HG02571 (cell line): ENCODE measurements around the gene RAB43.

ENCODE experiments used
- ATAC-seq: cut with Tn5 transposase; IDR thresholded peaks from one replicate; pipeline ENCODE4 v1.9.1; 2021; ENCODE audit warnings: mild to moderate bottlenecking, moderate library complexity; ENCODE audit not compliant: unreplicated experiment

The RAB43 gene

DNA sequence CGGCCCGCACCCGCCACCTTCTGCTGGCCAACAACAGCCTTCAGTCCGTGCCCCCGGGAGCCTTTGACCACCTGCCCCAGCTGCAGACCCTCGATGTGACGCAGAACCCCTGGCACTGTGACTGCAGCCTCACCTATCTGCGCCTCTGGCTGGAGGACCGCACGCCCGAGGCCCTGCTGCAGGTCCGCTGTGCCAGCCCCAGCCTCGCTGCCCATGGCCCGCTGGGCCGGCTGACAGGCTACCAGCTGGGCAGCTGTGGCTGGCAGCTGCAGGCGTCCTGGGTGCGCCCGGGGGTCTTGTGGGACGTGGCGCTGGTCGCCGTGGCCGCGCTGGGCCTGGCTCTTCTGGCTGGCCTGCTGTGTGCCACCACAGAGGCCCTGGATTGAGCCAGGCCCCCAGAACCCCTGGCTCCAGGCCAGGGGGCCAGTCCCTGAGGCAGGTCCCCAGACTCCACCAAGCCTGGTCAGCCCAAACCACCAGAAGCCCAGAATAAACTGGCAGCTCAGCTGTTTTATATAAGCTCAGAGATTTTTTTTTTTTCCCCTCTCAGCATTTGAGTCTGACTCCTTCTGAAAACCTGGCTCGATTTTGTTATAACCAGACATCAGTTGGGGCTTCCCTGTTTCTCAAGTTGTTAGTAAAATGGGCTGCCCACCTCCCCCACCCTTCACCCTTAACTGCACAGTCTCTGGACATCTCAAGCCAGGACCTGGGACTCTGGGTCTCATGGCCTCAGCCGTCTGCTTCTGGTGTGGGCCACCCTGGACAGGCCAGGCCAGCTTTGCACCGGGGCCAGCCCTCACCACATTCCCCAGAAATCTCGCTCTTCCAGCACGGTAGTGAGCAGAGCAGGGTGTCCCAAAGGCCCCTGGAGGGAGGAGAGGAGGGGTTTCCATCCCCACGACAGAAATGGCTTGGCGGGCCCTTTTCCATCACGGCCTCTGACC is 59.4 kb downstream of the RAB43 start:
- no peak for ATAC-seq

- ATAC-seq: no peak
These were observed 60.3 kb downstream of the RAB43 start for GRCh38 chr3:129061023-129061887.

GRCh38 chr3:129060276-129061022 is 61.2 kb downstream of the RAB43 start, which contains the start of gene GP9:
Gene GP9, plus strand, starts transcription at chr3:129060779. Its CDS starts 961 bp downstream, at chr3:129061740.
- no peak for ATAC-seq

DNA sequence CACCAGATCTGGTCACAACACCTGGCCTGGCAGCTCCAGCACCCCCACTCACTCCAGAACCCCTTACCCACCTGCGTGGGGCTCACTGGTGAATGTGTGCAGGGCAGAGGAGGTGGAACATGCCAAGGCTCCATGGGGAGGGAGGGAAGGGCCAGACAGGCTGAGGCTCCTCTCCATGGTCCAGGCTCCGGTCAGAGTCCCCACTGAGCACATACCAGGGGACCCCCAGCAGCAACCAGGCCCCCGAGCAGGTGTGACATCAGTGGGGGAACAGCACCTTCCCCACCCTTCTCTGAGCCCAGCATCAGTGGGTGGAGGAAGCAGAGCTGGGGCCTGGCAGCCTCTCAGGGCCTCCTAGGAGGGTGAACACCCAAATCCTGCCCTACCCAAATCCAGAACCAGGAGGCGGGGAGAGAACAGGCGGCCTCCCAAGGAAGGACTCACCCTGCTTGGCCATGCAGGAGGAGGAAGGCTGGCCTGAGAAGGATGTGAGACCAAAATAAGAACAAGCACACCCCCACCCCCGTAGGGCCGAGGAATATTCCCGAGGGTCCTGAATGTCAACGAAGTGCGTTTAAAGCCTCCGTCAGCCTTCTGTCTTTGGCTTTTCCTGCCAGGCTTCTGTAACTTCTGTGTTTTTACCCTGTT is 62.2 kb downstream of the RAB43 start:
- ATAC-seq: no peak

DNA sequence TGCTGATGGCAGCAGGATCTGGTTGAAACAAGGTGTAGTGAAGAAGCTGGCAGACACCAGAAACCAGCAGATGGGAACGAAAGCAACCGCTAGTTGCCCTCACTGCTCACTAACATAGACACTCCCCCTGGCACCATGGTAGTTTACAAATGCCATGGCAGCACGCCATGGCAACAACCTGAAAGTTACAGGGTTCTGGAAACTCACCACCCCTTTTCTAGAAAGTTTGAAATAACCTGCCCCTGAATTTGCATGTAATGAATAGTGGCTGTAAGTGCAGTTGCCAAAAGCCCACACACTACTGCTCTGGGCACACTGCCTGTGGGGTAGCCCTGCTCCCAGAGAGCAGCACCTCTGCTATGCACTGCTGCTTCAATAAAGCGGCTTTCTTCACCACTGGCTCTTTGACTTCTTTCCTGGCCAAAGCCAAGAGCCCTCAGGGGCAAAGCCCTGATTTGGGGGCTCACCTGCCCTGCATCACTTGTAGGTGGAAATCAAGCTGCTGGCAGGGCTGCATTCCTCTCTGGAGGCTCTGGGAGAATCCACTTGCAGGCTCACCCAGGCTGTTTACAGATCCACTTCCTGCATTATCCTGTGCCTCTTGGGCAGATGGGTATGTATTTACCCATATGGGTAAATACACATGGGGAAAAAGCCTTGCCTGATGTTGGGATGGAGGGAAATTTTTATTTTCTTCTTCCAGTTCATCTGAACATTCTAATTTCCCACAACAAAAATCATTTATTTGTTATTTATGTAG is 63.0 kb downstream of the RAB43 start:
- no peak for ATAC-seq

DNA sequence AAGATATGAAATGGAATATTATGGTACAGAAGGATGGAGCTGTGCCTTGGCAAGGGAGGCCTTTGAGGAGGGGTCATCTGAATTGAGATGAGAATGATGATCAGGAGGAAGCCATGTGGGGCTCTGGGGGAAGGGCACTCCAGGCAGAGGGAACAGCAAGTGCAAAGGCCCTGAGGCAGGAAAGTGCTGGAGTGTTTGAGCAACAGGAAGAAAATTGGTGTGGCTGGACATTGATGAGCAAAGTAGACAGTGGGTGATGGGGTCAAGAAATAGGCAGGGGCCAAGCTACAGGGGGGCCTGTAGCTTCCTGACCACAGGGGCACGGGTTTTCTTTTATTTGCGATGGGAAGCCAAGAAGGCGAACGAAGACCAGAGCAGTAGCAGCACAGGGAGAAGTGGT is 64.4 kb downstream of the RAB43 start:
- no peak for ATAC-seq

DNA sequence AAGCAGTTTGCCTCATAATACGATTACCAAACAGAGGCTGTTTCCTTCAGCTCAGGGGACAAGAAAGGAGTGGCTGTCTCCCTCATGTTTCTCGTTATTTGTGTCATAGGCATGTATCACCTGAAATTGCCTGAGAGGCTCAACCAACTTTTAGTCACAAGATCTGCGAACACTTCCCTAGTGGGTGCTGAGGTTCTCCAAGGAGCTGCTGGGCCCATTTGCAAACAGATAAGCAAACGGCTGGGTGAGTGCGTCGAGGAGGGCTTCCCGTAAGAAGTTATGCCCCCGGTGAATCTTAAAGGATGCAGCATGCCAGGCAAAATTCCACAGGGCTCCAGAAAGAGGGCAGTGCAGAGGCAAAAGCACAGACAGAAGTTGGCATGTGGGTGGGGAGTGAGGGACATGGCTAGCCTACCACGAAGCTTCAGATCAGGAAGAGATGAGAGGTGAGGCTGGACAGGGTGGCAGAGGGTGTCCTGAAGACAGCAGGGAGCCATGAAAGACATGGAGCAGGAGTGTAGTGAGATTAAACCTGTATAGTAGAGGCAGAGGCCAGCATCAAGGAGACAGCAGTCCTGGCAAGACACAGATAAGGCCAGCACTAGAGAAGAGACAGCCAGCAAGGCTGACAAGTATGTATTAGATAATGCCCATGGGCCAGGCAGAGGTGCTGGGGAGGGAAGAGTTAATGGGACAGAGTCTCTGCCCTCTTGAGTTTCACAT is 65.0 kb downstream of the RAB43 start:
- ATAC-seq: no peak

DNA sequence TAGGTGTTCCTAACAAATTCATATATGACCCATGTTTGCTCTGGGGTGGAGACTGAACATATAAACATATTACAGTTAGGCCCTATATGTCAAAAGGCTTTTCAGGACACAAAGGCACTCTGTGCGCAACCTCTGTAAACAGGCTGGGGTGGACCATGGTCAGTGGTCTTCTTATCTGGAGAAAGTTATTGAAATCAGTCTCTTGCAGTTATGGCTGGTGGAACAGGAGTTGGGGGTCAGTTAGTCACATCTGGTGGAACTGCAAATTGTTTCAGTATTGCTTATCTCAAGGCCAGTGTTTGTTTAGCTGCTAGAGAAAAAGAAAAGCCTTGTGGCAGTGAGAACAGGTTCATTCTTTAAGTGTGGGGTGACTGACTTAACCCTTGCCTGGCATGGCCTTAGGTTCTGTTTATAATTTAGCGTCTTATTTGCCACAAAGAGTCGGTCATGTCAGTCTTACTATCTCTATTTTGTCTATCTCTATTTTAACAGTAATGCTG is 66.9 kb downstream of the RAB43 start:
- no peak for ATAC-seq

DNA sequence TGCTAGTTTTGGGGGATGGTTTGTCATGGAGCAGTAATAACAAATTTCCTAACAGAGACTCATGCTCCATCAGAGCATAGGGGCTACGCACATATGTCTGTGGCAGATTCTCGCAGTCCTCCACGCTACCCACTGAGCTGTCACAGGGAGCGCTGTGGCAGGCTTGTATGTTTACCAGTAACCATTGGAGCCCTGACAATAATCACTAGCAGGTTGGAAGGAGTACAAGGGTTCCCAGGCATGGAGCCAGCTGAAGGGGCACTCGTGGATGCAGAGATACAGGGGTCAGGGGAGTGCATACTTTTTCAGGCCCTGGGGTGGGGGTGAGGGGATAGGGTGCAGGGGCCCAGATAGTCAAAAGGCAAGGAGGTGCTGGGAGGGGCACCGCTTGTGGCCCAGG is 68.9 kb downstream of the RAB43 start:
- no peak for ATAC-seq

- ATAC-seq: no peak
These were observed 69.7 kb downstream of the RAB43 start for GRCh38 chr3:129051871-129052340.

DNA sequence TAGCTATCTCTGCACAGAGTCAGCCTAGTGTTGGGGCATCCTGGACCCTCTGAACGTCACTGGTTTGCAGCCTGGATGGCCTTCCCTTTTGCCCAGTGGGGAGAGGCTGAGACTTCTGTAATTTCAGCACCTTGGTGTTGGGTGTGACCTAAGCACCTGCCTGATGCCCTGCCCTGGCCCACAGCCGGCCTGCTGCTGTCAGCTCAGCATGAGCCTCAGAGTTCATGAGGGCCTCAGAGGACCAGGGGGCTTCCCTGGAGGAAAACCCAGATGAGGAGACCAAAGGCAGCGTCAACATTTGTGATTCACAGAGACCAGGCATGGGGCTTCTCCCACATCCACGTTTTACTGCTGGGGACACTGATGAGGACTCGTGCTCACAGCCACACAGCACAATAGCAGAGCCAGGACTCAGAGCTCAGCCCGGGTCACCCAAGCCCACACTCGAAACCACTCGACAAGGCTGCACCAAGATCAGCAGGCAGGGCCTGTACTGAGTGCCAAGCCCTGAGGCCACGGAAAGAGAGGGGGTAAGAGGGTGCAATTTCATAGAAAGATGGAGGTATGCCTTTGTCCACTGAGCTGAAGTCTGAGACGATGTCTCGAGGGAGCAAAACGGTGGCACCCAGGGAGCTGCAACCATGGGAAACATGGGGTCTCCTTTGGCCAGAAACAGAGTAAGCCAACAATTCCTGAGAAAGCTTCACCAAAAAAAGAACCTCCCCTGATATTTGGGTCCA is 70.9 kb downstream of the RAB43 start:
- ATAC-seq: no peak

GRCh38 chr3:129047553-129047839 is 74.1 kb downstream of the RAB43 start:
- ATAC-seq: no peak

DNA sequence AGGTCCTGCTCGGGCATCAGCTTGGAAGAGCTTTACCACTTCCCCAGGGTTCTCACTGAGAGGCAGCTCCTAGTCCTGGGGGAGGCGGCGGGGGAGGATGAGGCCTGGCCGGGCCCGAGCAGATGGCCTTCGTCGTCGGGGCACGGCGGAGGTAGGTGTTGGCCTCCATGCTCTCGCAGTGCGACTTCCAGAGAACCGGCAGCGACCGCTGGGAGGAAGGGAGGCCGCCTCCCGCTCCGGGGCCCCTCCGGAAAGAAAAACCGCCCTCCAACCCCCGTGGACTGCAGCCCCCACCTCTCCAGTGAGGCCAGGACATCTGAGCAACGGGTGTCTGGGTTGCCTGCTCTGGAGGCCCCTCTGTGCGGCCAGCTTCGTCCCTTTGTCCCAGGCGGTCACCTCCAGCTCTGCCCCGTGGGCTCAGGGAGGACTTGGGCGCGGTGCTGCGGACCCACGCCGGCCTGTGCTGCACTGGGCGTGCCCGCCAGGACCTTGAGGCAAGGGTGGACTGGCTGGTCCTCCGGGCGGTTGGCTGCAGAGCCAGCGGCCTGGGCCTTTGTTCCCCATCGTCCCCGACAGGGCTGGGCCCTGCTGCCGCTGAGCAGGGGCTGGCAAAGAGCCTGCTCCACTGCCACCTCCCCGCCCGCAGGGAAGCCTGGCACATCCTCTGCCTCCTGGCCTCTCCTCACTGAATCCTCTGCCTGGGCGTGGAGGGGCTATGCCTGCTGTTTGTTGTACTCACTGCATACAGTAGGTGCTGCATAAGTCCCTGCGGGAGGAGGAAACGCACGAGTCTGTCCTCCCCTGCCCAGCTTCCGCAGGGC is 74.7 kb downstream of the RAB43 start:
- no peak for ATAC-seq

- no peak for ATAC-seq
These were observed 75.4 kb downstream of the RAB43 start for GRCh38 chr3:129046037-129046731.

DNA sequence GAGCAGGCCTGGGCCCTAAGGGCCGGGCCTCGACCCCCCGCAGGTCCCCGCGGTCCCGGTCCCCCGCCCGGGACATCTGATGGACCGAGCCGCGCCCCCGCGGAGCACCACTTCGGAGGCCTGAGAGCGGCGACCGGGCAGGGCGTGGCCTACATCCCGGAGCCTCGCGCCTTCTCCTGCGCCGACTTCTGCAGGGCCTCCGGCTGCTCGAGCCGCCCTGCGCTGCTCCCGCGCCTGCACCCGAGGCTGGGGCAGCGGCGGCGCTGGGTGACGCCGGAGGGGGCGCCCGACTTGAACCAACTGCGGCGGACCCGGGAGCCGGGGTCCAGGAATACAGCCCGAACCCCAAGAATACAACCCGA is 75.9 kb downstream of the RAB43 start:
- no peak for ATAC-seq

- no peak for ATAC-seq
These were observed 80.9 kb downstream of the RAB43 start for GRCh38 chr3:129040579-129041300.

- no peak for ATAC-seq
These were observed 81.6 kb downstream of the RAB43 start for GRCh38 chr3:129040039-129040336.
